CD4-positive, alpha-beta T cell (primary cell): ENCODE data around the gene TMED8. TPM values are rescaled to one million over a fixed set of nuclear protein-coding genes. Genes with fewer than 3 reads are reported as not detected.

Source experiments
- ATAC-seq: fragments of 200-7000 bp; cut with Tn5 transposase; one replicate; pipeline ENCODE4 v1.10.0; 2022; ENCODE audit warnings: mild to moderate bottlenecking; ENCODE audit not compliant: poor library complexity
- CTCF ChIA-PET: fragments of 350-600 bp; sonication (Branson Sonifier 250); formaldehyde crosslinking; loops from one replicate; lab custom pipeline; 2021; ENCODE audit warnings: antibody characterized with exemption, inconsistent platforms; lab: Charles Lee
- POLR2A ChIA-PET: fragments of 350-600 bp; sonication (Branson Sonifier 250); formaldehyde crosslinking; loops from one replicate; lab custom pipeline; 2021; ENCODE audit warnings: antibody characterized with exemption, inconsistent platforms; lab: Charles Lee
- DNase-seq, 14 experiments: peaks; one replicate each; pipeline ENCODE4 v3.0.0-alpha.2; 2013 to 2020; ENCODE audit warnings: mixed read lengths in 2 of 14
- H3K27ac ChIP-seq, 2 donors: one replicate each; pipeline versions ENCODE4 v1.5.1 to v1.7.0; 2013; ENCODE audit warnings: low read length in 2 of 2, low read depth in 1 of 2, mild to moderate bottlenecking in 1 of 2
- H3K27me3 ChIP-seq, 2 experiments: 1 replicate in 1 of 2; 2 replicates in 1 of 2; pipeline versions ENCODE4 v1.6.1 to v1.7.0; 2013; ENCODE audit warnings: low read length in 2 of 2, control low read depth in 1 of 2, mild to moderate bottlenecking in 1 of 2, moderate library complexity in 1 of 2; ENCODE audit not compliant: insufficient read depth in 2 of 2, control insufficient read depth in 1 of 2
- H3K36me3 ChIP-seq: one replicate; pipeline ENCODE4 v1.6.1; 2013; ENCODE audit warnings: low read length, control low read depth; ENCODE audit not compliant: insufficient read depth
- H3K4me1 ChIP-seq: one replicate; pipeline ENCODE4 v1.6.1; 2013; ENCODE audit warnings: low read length, control low read depth; ENCODE audit not compliant: insufficient read depth
- H3K4me3 ChIP-seq: one replicate; pipeline ENCODE4 v1.5.1; 2013; ENCODE audit warnings: mild to moderate bottlenecking, low read length, moderate library complexity
- H3K9me3 ChIP-seq, 2 experiments: 1 replicate in 1 of 2; 2 replicates in 1 of 2; pipeline versions ENCODE4 v1.6.1 to v1.7.0; 2013; ENCODE audit warnings: low read length in 2 of 2, mild to moderate bottlenecking in 2 of 2, control low read depth in 1 of 2, moderate library complexity in 1 of 2; ENCODE audit not compliant: control insufficient read depth in 1 of 2, insufficient read depth in 1 of 2
- H3K27ac Mint-ChIP-seq: one replicate; pipeline ENCODE4 v1.8.0; 2020; ENCODE audit warnings: mixed read lengths
- H3K27me3 Mint-ChIP-seq: one replicate; pipeline ENCODE4 v1.8.0; 2021; ENCODE audit warnings: mixed read lengths
- H3K36me3 Mint-ChIP-seq: one replicate; pipeline ENCODE4 v1.8.0; 2021; ENCODE audit warnings: low read depth, mixed read lengths
- H3K4me1 Mint-ChIP-seq: one replicate; pipeline ENCODE4 v1.8.0; 2021; ENCODE audit warnings: low read depth, mixed read lengths
- H3K4me3 Mint-ChIP-seq: one replicate; pipeline ENCODE4 v1.8.0; 2020; ENCODE audit warnings: mild to moderate bottlenecking, mixed read lengths
- H3K9me3 Mint-ChIP-seq: one replicate; pipeline ENCODE4 v1.8.0; 2020; ENCODE audit warnings: mixed read lengths
- CTCF ChIP-seq: fragments of 200-600 bp; IDR thresholded peaks from one replicate; pipeline ENCODE4 v1.8.0; 2022; ENCODE audit warnings: antibody characterized with exemption, mild to moderate bottlenecking
- intact Hi-C, 2 experiments: fragments of 100-400 bp; cut with DNase I in 1 of 2; cut with micrococcal nuclease in 1 of 2; formaldehyde crosslinking; loops; one replicate each; pipeline versions ENCODE4 v1.15.1 to v1.9.0; 2023 to 2025; cut with DNase I, micrococcal nuclease
- total RNA-seq, 174 experiments: library from RNA in 2 of 174; stranded (reverse) in 2 of 174; gene quantifications; one replicate each; pipeline ENCODE4 v1.2.3 and lab custom pipeline; 2021 to 2026

TMED8 gene
- total RNA-seq, 2 experiments from 2014 or later, result 4.9 to 5.1 TPM

- DNase-seq (no peak), ATAC-seq (no peak)
- no peaks in the 10 kb centered on the region for H3K4me1 ChIP-seq
- H3K4me1 Mint-ChIP-seq, result no peaks in the 10 kb centered on the region
- H3K9me3 Mint-ChIP-seq, result no peaks in the 10 kb centered on the region
- TF ChIP-seq CTCF, result no peak
- no peak overlapping the region for H3K4me3 Mint-ChIP-seq
- POLR2A ChIA-PET, result no interaction called here
- peaks cover 4% of the 10 kb centered on the region for H3K36me3 ChIP-seq
- no peak overlapping the region for H3K4me3 ChIP-seq
- H3K27me3 ChIP-seq, result no peaks in the 10 kb centered on the region
- no peaks in the 10 kb centered on the region for H3K36me3 Mint-ChIP-seq
- H3K9me3 ChIP-seq, result no peaks in the 10 kb centered on the region
- intact Hi-C loops, result no loop called here
- CTCF ChIA-PET, result interaction anchor here (1.0 kb wide), 1 partner anchor 9 kb away, joined by 5 read pairs; no protein-coding TSS in a partner anchor
- H3K27ac Mint-ChIP-seq, result no peak overlapping the region
- no peak overlapping the region for H3K27ac ChIP-seq
- H3K27me3 Mint-ChIP-seq, result no peaks in the 10 kb centered on the region
Measured at GRCh38 chr14:77306851-77307496, 69.9 kb downstream of the TMED8 start.

- H3K36me3 Mint-ChIP-seq, result no peaks in the 10 kb centered on the region
- no peak overlapping the region for H3K4me3 Mint-ChIP-seq
- Histone ChIP-seq H3K9me3 (no peaks in the 10 kb centered on the region), H3K27ac (no peak overlapping the region), H3K36me3 (peaks cover 4% of the 10 kb centered on the region), H3K27me3 (no peaks in the 10 kb centered on the region), H3K4me3 (no peak overlapping the region), H3K4me1 (no peaks in the 10 kb centered on the region)
- DNase-seq, result no peak
- no peaks in the 10 kb centered on the region for H3K27me3 Mint-ChIP-seq
- ChIA-PET CTCF (interaction anchor here (1.0 kb wide), 1 partner anchor 9 kb away, joined by 5 read pairs; no protein-coding TSS in a partner anchor), POLR2A (no interaction called here)
- H3K27ac Mint-ChIP-seq, result no peak overlapping the region
- intact Hi-C loops, result no loop called here
- TF ChIP-seq CTCF, result no peak
- H3K4me1 Mint-ChIP-seq, result no peaks in the 10 kb centered on the region
- ATAC-seq, result no peak
- H3K9me3 Mint-ChIP-seq, result no peaks in the 10 kb centered on the region
Measured at GRCh38 chr14:77306416-77306815, 70.5 kb downstream of the TMED8 start.

- intact Hi-C loops, result no loop called here
- DNase-seq (no peak), ATAC-seq (no peak)
- ChIA-PET CTCF (no interaction called here), POLR2A (no interaction called here)
- Histone ChIP-seq H3K4me3 (no peak overlapping the region), H3K4me1 (no peaks in the 10 kb centered on the region), H3K27ac (no peak overlapping the region), H3K27me3 (no peaks in the 10 kb centered on the region), H3K9me3 (no peaks in the 10 kb centered on the region), H3K36me3 (peaks cover 4% of the 10 kb centered on the region)
- Mint-ChIP-seq H3K4me1 (no peaks in the 10 kb centered on the region), H3K27me3 (no peaks in the 10 kb centered on the region), H3K9me3 (no peaks in the 10 kb centered on the region), H3K36me3 (no peaks in the 10 kb centered on the region), H3K4me3 (no peak overlapping the region), H3K27ac (no peak overlapping the region)
- no peak for TF ChIP-seq CTCF
Measured at GRCh38 chr14:77305696-77306095, 71.2 kb downstream of the TMED8 start.
